ENCODE results near the gene DTNB. TPM values are rescaled to one million over a fixed set of nuclear protein-coding genes. Genes with fewer than 3 reads are reported as not detected.

Gene DTNB
- polyA plus RNA-seq, 1 donor from 2014 or later: 22.5 TPM

DNA sequence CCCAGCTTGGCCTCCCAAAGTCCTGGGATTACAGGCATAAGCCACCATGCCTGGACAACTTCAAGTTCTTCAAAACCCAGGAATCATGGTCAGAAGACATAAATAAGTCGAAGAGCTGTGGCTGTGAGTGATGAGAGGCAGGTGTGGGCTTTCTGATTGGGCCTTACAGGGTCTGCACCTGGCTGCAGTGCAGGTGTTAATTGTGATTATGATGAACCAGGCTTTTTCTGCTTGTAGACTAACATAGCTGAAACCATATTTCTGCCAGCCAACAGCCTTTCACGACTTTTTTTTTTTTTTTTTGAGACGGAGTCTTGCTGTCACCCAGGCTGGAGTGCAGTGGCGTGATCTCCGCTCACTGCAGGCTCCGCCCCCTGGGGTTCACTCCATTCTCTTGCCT, 14.9 kb upstream of the DTNB start:
- Histone ChIP-seq H3K36me3 (ENCODE audit: insufficient read depth, low read length) (no peaks in the 10 kb centered on the region), H3F3A (ENCODE audit: insufficient read depth, low read length, poor library complexity, severe bottlenecking) (no peaks in the 10 kb centered on the region), H3K4me3 (ENCODE audit: low read length) (no peak overlapping the region), H4K20me1 (ENCODE audit: insufficient read depth) (no peaks in the 10 kb centered on the region), H3K9me2 (ENCODE audit: insufficient read depth, low read length) (no peaks in the 10 kb centered on the region), H2AFZ (ENCODE audit: low read depth, low read length) (no peak overlapping the region), H3K27me3 (ENCODE audit: insufficient read depth, low read depth, low read length) (no peaks in the 10 kb centered on the region), H3K27ac (ENCODE audit: low read length) (no peak overlapping the region), H3K9me3 (ENCODE audit: low read length) (no peaks in the 10 kb centered on the region), H3K4me2 (ENCODE audit: low read length) (no peak overlapping the region), H3K9ac (ENCODE audit: low read length) (no peak overlapping the region), H3K79me2 (replicated peaks; ENCODE audit: insufficient read depth, low read length) (no peaks in the 10 kb centered on the region)
- TF ChIP-seq EP300 (conservative IDR thresholded peaks at IDR 0.05; ENCODE audit: poor library complexity, severe bottlenecking): no peak
- no peak for TF ChIP-seq EZH2 (IDR thresholded peaks at IDR 0.05; ENCODE audit: borderline replicate concordance, insufficient read depth, low read length, poor library complexity, severe bottlenecking)
- TF ChIP-seq, protein P1, sequence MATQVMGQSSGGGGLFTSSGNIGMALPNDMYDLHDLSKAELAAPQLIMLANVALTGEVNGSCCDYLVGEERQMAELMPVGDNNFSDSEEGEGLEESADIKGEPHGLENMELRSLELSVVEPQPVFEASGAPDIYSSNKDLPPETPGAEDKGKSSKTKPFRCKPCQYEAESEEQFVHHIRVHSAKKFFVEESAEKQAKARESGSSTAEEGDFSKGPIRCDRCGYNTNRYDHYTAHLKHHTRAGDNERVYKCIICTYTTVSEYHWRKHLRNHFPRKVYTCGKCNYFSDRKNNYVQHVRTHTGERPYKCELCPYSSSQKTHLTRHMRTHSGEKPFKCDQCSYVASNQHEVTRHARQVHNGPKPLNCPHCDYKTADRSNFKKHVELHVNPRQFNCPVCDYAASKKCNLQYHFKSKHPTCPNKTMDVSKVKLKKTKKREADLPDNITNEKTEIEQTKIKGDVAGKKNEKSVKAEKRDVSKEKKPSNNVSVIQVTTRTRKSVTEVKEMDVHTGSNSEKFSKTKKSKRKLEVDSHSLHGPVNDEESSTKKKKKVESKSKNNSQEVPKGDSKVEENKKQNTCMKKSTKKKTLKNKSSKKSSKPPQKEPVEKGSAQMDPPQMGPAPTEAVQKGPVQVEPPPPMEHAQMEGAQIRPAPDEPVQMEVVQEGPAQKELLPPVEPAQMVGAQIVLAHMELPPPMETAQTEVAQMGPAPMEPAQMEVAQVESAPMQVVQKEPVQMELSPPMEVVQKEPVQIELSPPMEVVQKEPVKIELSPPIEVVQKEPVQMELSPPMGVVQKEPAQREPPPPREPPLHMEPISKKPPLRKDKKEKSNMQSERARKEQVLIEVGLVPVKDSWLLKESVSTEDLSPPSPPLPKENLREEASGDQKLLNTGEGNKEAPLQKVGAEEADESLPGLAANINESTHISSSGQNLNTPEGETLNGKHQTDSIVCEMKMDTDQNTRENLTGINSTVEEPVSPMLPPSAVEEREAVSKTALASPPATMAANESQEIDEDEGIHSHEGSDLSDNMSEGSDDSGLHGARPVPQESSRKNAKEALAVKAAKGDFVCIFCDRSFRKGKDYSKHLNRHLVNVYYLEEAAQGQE (IDR thresholded peaks at IDR 0.05; ENCODE audit: borderline replicate concordance): no peak
- TF ChIP-seq MXI1 (conservative IDR thresholded peaks at IDR 0.05; ENCODE audit: poor library complexity, severe bottlenecking): no peak
- no peak for TF ChIP-seq CTCF (IDR thresholded peaks at IDR 0.05; ENCODE audit: poor library complexity, severe bottlenecking)
- no peak for TF ChIP-seq SMC3 (conservative IDR thresholded peaks at IDR 0.05; ENCODE audit: poor library complexity)

GRCh38 chr2:25685741-25686140, 12.4 kb upstream of the DTNB start:
- Histone ChIP-seq H4K20me1 (ENCODE audit: insufficient read depth) (no peaks in the 10 kb centered on the region), H3K9ac (ENCODE audit: low read length) (no peak overlapping the region), H3K27ac (ENCODE audit: low read length) (no peak overlapping the region), H3K9me2 (ENCODE audit: insufficient read depth, low read length) (no peaks in the 10 kb centered on the region), H3K79me2 (replicated peaks; ENCODE audit: insufficient read depth, low read length) (no peaks in the 10 kb centered on the region), H3F3A (ENCODE audit: insufficient read depth, low read length, poor library complexity, severe bottlenecking) (no peaks in the 10 kb centered on the region), H3K36me3 (ENCODE audit: insufficient read depth, low read length) (no peaks in the 10 kb centered on the region), H3K27me3 (ENCODE audit: insufficient read depth, low read depth, low read length) (no peaks in the 10 kb centered on the region), H3K9me3 (ENCODE audit: low read length) (no peaks in the 10 kb centered on the region), H3K4me2 (ENCODE audit: low read length) (no peak overlapping the region), H2AFZ (ENCODE audit: low read depth, low read length) (no peak overlapping the region), H3K4me3 (ENCODE audit: low read length) (no peak overlapping the region)
- TF ChIP-seq TAF1 (IDR thresholded peaks at IDR 0.05; ENCODE audit: low read depth): no peak
- TF ChIP-seq SMC3 (conservative IDR thresholded peaks at IDR 0.05; ENCODE audit: poor library complexity): no peak
- TF ChIP-seq, protein P1 (IDR thresholded peaks at IDR 0.05; ENCODE audit: borderline replicate concordance): no peak
- TF ChIP-seq EZH2 (IDR thresholded peaks at IDR 0.05; ENCODE audit: borderline replicate concordance, insufficient read depth, low read length, poor library complexity, severe bottlenecking): no peak
- TF ChIP-seq CTCF (IDR thresholded peaks at IDR 0.05; ENCODE audit: poor library complexity, severe bottlenecking): no peak
- TF ChIP-seq EP300 (conservative IDR thresholded peaks at IDR 0.05; ENCODE audit: poor library complexity, severe bottlenecking): no peak
